Measurements from ENCODE around the gene ELP1. TPM values are rescaled to one million over a fixed set of nuclear protein-coding genes. Genes with fewer than 3 reads are reported as not detected.

Gene ELP1
- total RNA-seq, 1 donor from 2014 or later, result 20.7 TPM

DNA sequence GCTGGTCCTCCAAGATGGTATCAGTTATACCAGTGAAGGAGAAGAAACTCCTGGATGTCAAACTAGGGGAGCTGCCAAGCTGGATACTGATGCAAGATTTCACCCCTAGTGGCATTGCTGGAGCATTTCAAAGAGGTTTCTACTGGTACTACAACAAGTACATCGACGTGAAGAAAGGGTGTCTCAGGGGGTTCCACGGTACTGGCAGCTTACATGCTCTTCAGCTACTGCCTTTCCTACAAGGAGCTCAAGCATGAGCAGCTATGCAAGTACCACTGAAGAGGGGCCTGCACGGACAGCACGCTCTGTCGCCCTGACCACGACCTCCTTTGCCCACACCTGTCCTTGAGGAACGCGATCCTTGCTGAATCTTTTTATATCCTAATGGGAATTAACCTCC is 97.6 kb downstream of the ELP1 start:
- DNase-seq (ENCODE audit: low read depth) (no peak), FAIRE-seq (no peak)
- Histone ChIP-seq H3K79me2 (ENCODE audit: insufficient read depth, low read length) (no peaks in the 10 kb centered on the region), H3K4me3 (ENCODE audit: insufficient read depth, low read depth, low read length) (no peak overlapping the region), H2AFZ (ENCODE audit: low read depth, low read length) (no peak overlapping the region), H3K4me1 (ENCODE audit: insufficient read depth, low read length) (peaks cover 8% of the 10 kb centered on the region), H3K36me3 (ENCODE audit: insufficient read depth, low read length) (no peaks in the 10 kb centered on the region), H3K9ac (ENCODE audit: low read length) (no peak overlapping the region), H3K27me3 (ENCODE audit: insufficient read depth, low read length) (no peaks in the 10 kb centered on the region), H3K9me3 (ENCODE audit: insufficient read depth, low read depth, low read length) (no peaks in the 10 kb centered on the region), H4K20me1 (ENCODE audit: insufficient read depth, low read length) (no peaks in the 10 kb centered on the region), H3K4me2 (ENCODE audit: low read length) (no peak overlapping the region), H3K27ac (ENCODE audit: low read depth, low read length) (no peak overlapping the region)
- H3K9me3 Mint-ChIP-seq (ENCODE audit: unreplicated experiment), result no peaks in the 10 kb centered on the region
- no peak overlapping the region for H3K27ac Mint-ChIP-seq (ENCODE audit: unreplicated experiment)
- H3K36me3 Mint-ChIP-seq (ENCODE audit: low read depth, unreplicated experiment), result no peaks in the 10 kb centered on the region
- H3K27me3 Mint-ChIP-seq (ENCODE audit: low read depth, unreplicated experiment), result peaks cover 2% of the 10 kb centered on the region
- H3K4me3 Mint-ChIP-seq (ENCODE audit: unreplicated experiment), result no peak overlapping the region
- H3K4me1 Mint-ChIP-seq (ENCODE audit: low read depth, unreplicated experiment), result peaks cover 8% of the 10 kb centered on the region
- TF ChIP-seq EZH2 (IDR thresholded peaks at IDR 0.05; ENCODE audit: insufficient read depth, low read length), result no peak
- TF ChIP-seq, protein P1, sequence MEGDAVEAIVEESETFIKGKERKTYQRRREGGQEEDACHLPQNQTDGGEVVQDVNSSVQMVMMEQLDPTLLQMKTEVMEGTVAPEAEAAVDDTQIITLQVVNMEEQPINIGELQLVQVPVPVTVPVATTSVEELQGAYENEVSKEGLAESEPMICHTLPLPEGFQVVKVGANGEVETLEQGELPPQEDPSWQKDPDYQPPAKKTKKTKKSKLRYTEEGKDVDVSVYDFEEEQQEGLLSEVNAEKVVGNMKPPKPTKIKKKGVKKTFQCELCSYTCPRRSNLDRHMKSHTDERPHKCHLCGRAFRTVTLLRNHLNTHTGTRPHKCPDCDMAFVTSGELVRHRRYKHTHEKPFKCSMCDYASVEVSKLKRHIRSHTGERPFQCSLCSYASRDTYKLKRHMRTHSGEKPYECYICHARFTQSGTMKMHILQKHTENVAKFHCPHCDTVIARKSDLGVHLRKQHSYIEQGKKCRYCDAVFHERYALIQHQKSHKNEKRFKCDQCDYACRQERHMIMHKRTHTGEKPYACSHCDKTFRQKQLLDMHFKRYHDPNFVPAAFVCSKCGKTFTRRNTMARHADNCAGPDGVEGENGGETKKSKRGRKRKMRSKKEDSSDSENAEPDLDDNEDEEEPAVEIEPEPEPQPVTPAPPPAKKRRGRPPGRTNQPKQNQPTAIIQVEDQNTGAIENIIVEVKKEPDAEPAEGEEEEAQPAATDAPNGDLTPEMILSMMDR (IDR thresholded peaks at IDR 0.05; ENCODE audit: insufficient read depth, low read depth, low read length), result no peak

DNA sequence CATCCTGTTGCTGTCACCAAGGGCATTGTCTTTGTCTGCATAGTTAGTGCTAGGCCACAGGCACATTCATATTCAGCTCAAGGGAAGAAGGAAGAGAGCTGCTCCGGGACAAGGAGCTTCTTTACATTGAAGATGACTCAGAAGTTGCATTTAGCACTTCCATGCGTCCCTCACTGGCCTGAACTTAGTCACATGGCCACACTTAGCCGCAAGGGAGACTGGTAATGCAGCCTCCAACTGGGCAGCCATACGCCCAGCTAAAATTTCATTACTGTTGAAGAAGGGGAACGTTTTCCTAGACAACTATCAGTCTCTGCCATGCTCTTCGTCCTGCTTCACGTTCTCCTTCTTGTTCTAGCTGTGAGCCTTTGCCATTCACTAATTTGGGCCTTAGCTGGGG is 98.1 kb downstream of the ELP1 start:
- H3K4me1 ChIP-seq (ENCODE audit: insufficient read depth, low read length), result peaks cover 8% of the 10 kb centered on the region
- H3K79me2 ChIP-seq (ENCODE audit: insufficient read depth, low read length), result no peaks in the 10 kb centered on the region
- no peak for FAIRE-seq
- H3K36me3 Mint-ChIP-seq (ENCODE audit: low read depth, unreplicated experiment), result no peaks in the 10 kb centered on the region
- TF ChIP-seq, protein P1 (IDR thresholded peaks at IDR 0.05; ENCODE audit: insufficient read depth, low read depth, low read length), result no peak
- TF ChIP-seq EZH2 (IDR thresholded peaks at IDR 0.05; ENCODE audit: insufficient read depth, low read length), result no peak
- no peak overlapping the region for H2AFZ ChIP-seq (ENCODE audit: low read depth, low read length)
- no peak overlapping the region for H3K4me2 ChIP-seq (ENCODE audit: low read length)
- H3K4me1 Mint-ChIP-seq (ENCODE audit: low read depth, unreplicated experiment), result peaks cover 8% of the 10 kb centered on the region
- H3K9ac ChIP-seq (ENCODE audit: low read length), result no peak overlapping the region
- no peak overlapping the region for H3K27ac Mint-ChIP-seq (ENCODE audit: unreplicated experiment)
- H3K9me3 ChIP-seq (ENCODE audit: insufficient read depth, low read depth, low read length), result no peaks in the 10 kb centered on the region
- H3K27me3 Mint-ChIP-seq (ENCODE audit: low read depth, unreplicated experiment), result peaks cover 3% of the 10 kb centered on the region
- no peak overlapping the region for H3K4me3 Mint-ChIP-seq (ENCODE audit: unreplicated experiment)
- H3K9me3 Mint-ChIP-seq (ENCODE audit: unreplicated experiment), result no peaks in the 10 kb centered on the region
- H3K4me3 ChIP-seq (ENCODE audit: insufficient read depth, low read depth, low read length), result no peak overlapping the region
- H4K20me1 ChIP-seq (ENCODE audit: insufficient read depth, low read length), result no peaks in the 10 kb centered on the region
- DNase-seq (ENCODE audit: low read depth), result no peak
- H3K27ac ChIP-seq (ENCODE audit: low read depth, low read length), result no peak overlapping the region
- H3K27me3 ChIP-seq (ENCODE audit: insufficient read depth, low read length), result no peaks in the 10 kb centered on the region
- no peaks in the 10 kb centered on the region for H3K36me3 ChIP-seq (ENCODE audit: insufficient read depth, low read length)

DNA sequence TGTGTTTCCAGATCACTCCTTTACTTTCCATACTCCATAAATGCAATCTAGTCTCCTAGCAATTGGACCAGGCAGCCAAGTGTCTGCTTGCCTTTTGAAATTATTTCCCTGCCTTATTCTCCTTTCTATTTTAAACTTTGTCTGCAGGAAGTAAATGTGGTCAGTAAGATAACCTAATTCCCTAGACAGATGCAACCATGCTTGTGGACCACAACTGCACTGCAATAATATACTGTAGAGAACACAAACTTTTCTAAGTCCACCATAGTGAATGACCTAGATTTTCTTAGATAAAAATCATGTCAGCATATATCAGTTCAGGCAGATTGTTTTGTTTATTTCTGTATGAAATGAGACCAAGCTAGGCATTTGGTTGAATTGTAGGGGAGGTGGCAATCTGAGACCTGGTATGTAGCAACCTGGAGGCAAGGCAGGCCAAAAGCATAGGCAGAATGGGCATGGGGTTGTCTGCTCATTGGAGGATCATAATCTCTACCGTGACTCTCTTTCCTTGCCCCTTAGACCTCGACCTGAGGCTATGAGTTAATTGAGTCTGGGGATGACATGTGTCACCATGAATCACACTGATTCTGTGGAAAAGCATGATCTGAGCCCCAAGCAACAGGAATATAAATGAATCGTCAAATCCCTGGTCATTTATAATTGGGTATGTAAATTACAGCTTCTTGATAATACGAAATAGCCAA is 98.8 kb downstream of the ELP1 start:
- H3K4me3 Mint-ChIP-seq (ENCODE audit: unreplicated experiment), result no peak overlapping the region
- H3K9me3 Mint-ChIP-seq (ENCODE audit: unreplicated experiment), result no peaks in the 10 kb centered on the region
- H3K36me3 Mint-ChIP-seq (ENCODE audit: low read depth, unreplicated experiment), result peaks cover 2% of the 10 kb centered on the region
- FAIRE-seq (no peak), DNase-seq (ENCODE audit: low read depth) (no peak)
- peaks cover 10% of the 10 kb centered on the region for H3K4me1 Mint-ChIP-seq (ENCODE audit: low read depth, unreplicated experiment)
- Histone ChIP-seq H3K79me2 (ENCODE audit: insufficient read depth, low read length) (no peaks in the 10 kb centered on the region), H3K36me3 (ENCODE audit: insufficient read depth, low read length) (no peaks in the 10 kb centered on the region), H3K4me1 (ENCODE audit: insufficient read depth, low read length) (peaks cover 8% of the 10 kb centered on the region), H3K4me3 (ENCODE audit: insufficient read depth, low read depth, low read length) (no peak overlapping the region), H2AFZ (ENCODE audit: low read depth, low read length) (no peak overlapping the region), H3K27ac (ENCODE audit: low read depth, low read length) (no peak overlapping the region), H4K20me1 (ENCODE audit: insufficient read depth, low read length) (no peaks in the 10 kb centered on the region), H3K9me3 (ENCODE audit: insufficient read depth, low read depth, low read length) (no peaks in the 10 kb centered on the region), H3K27me3 (ENCODE audit: insufficient read depth, low read length) (no peaks in the 10 kb centered on the region), H3K4me2 (ENCODE audit: low read length) (no peak overlapping the region), H3K9ac (ENCODE audit: low read length) (no peak overlapping the region)
- peaks cover 7% of the 10 kb centered on the region for H3K27me3 Mint-ChIP-seq (ENCODE audit: low read depth, unreplicated experiment)
- TF ChIP-seq, protein P1 (IDR thresholded peaks at IDR 0.05; ENCODE audit: insufficient read depth, low read depth, low read length), result no peak
- TF ChIP-seq EZH2 (IDR thresholded peaks at IDR 0.05; ENCODE audit: insufficient read depth, low read length), result no peak
- H3K27ac Mint-ChIP-seq (ENCODE audit: unreplicated experiment), result no peak overlapping the region
